Transverse colon (tissue), 3 donors: ENCODE measurements around the gene TM4SF4.

ENCODE experiments used
- POLR2A ChIP-seq: fragments of 450-650 bp; IDR thresholded peaks from one replicate; pipeline ENCODE4 v1.6.1; 2016; ENCODE audit warnings: antibody characterized with exemption, mild to moderate bottlenecking, moderate library complexity
- TF ChIP-seq, protein P1 (sequence below), 5 experiments: fragments of 200-600 bp in 3 of 5; fragments of 450-650 bp in 2 of 5; sonication (generic) in 3 of 5; IDR thresholded peaks; 1 replicate in 2 of 5; 2 replicates in 3 of 5; pipeline ENCODE4 v1.5.1; 2016 to 2017; ENCODE audit warnings: antibody characterized with exemption in 5 of 5, inconsistent platforms in 3 of 5, mild to moderate bottlenecking in 2 of 5, moderate library complexity in 1 of 5

DNA sequence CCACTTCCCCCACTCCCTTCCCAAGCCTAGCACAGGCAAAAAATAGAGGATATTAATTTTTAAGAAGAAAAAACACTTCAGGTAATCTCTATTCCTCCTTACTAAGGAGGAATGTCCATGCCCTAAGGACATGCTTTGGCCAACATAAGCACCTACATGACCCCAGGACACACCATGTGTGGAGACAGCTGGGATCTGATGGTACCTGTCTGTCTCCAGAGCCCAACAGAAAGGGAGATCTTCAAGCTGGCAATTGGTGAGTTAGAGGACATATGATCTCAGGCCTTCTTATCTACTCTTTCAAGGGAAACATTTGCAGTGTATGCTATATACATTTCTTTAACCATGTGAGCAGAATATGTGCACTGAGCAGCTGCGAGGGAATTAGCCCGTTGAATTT is 7.0 kb downstream of the TM4SF4 start:
- TF ChIP-seq, protein P1, sequence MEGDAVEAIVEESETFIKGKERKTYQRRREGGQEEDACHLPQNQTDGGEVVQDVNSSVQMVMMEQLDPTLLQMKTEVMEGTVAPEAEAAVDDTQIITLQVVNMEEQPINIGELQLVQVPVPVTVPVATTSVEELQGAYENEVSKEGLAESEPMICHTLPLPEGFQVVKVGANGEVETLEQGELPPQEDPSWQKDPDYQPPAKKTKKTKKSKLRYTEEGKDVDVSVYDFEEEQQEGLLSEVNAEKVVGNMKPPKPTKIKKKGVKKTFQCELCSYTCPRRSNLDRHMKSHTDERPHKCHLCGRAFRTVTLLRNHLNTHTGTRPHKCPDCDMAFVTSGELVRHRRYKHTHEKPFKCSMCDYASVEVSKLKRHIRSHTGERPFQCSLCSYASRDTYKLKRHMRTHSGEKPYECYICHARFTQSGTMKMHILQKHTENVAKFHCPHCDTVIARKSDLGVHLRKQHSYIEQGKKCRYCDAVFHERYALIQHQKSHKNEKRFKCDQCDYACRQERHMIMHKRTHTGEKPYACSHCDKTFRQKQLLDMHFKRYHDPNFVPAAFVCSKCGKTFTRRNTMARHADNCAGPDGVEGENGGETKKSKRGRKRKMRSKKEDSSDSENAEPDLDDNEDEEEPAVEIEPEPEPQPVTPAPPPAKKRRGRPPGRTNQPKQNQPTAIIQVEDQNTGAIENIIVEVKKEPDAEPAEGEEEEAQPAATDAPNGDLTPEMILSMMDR (IDR thresholded peaks at IDR 0.05): no peak
- no peak for TF ChIP-seq POLR2A
